DOHH2 (cell line): Measurements from ENCODE around the gene PPT2.

Experiments
- H3F3A ChIP-seq: fragments of 200-600 bp; sonication (generic), shearing (Covaris generic); 2 replicates; pipeline ENCODE4 v1.6.0; 2016; ENCODE audit warnings: antibody characterized with exemption, mild to moderate bottlenecking; ENCODE audit not compliant: control insufficient read depth, insufficient read depth
- H3K27ac ChIP-seq: fragments of 200-600 bp; sonication (generic); 2 replicates; pipeline ENCODE4 v1.5.1; 2014; ENCODE audit warnings: low read depth, mild to moderate bottlenecking, low read length, moderate library complexity
- H3K27me3 ChIP-seq: fragments of 200-600 bp; sonication (generic); 2 replicates; pipeline ENCODE4 v1.6.1; 2014; ENCODE audit warnings: mild to moderate bottlenecking, low read length, mixed read lengths; ENCODE audit not compliant: control insufficient read depth
- H3K36me3 ChIP-seq: fragments of 200-600 bp; sonication (generic); 2 replicates; pipeline ENCODE4 v1.6.1; 2014; ENCODE audit warnings: mild to moderate bottlenecking, low read length, moderate library complexity, mixed read lengths; ENCODE audit not compliant: control insufficient read depth
- H3K4me1 ChIP-seq: fragments of 200-600 bp; sonication (generic); 2 replicates; pipeline ENCODE4 v1.6.1; 2014; ENCODE audit warnings: mild to moderate bottlenecking, low read length, mixed read lengths; ENCODE audit not compliant: control insufficient read depth
- H3K4me2 ChIP-seq: fragments of 200-600 bp; sonication (generic); 2 replicates; pipeline ENCODE4 v1.6.0; 2014; ENCODE audit warnings: mild to moderate bottlenecking, low read length, moderate library complexity
- H3K4me3 ChIP-seq: fragments of 200-600 bp; sonication (generic); 2 replicates; pipeline ENCODE4 v1.5.1; 2014; ENCODE audit warnings: mild to moderate bottlenecking, low read length, mixed read lengths
- H3K79me2 ChIP-seq: fragments of 200-600 bp; sonication (generic); 2 replicates; pipeline ENCODE4 v1.6.1; 2014; ENCODE audit warnings: mild to moderate bottlenecking, low read length, mixed read lengths; ENCODE audit not compliant: control insufficient read depth
- H3K9me2 ChIP-seq: fragments of 200-600 bp; sonication (generic); replicated peaks from 2 replicates; pipeline ENCODE4 v1.6.1; 2014; ENCODE audit warnings: mild to moderate bottlenecking, low read length, mixed read lengths; ENCODE audit not compliant: control insufficient read depth
- H3K9me3 ChIP-seq: fragments of 200-600 bp; sonication (generic); 2 replicates; pipeline ENCODE4 v1.6.1; 2014; ENCODE audit warnings: antibody characterized with exemption, low read length, mixed read lengths; ENCODE audit not compliant: control insufficient read depth, insufficient read depth
- H4K20me1 ChIP-seq: fragments of 200-600 bp; sonication (generic); 2 replicates; pipeline ENCODE4 v1.6.0; 2014; ENCODE audit warnings: low read depth, mild to moderate bottlenecking, antibody characterized with exemption, low read length, moderate library complexity; ENCODE audit not compliant: control insufficient read depth, insufficient read depth
- EZH2phosphoT487 ChIP-seq: fragments of 200-600 bp; sonication (generic); IDR thresholded peaks from 2 replicates; pipeline ENCODE4 v1.6.1; 2017; ENCODE audit warnings: borderline replicate concordance, mild to moderate bottlenecking, antibody characterized with exemption, low read length, moderate library complexity, mixed read lengths
- TF ChIP-seq, protein P1 (sequence below): fragments of 200-600 bp; sonication (generic); IDR thresholded peaks from one replicate; pipeline ENCODE4 v1.5.1; 2014; ENCODE audit warnings: antibody characterized with exemption, mild to moderate bottlenecking, low read depth, low read length; ENCODE audit not compliant: poor library complexity, severe bottlenecking

The PPT2 gene

GRCh38 chr6:32175711-32176475 is 22.0 kb downstream of the PPT2 start, which contains the start of gene AGPAT1:
Gene AGPAT1, minus strand, starts transcription at chr6:32176084. Its CDS starts 4,588 bp downstream, at chr6:32171496.
- TF ChIP-seq EZH2phosphoT487: no peak
- TF ChIP-seq, protein P1, sequence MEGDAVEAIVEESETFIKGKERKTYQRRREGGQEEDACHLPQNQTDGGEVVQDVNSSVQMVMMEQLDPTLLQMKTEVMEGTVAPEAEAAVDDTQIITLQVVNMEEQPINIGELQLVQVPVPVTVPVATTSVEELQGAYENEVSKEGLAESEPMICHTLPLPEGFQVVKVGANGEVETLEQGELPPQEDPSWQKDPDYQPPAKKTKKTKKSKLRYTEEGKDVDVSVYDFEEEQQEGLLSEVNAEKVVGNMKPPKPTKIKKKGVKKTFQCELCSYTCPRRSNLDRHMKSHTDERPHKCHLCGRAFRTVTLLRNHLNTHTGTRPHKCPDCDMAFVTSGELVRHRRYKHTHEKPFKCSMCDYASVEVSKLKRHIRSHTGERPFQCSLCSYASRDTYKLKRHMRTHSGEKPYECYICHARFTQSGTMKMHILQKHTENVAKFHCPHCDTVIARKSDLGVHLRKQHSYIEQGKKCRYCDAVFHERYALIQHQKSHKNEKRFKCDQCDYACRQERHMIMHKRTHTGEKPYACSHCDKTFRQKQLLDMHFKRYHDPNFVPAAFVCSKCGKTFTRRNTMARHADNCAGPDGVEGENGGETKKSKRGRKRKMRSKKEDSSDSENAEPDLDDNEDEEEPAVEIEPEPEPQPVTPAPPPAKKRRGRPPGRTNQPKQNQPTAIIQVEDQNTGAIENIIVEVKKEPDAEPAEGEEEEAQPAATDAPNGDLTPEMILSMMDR: no peak
- H4K20me1 ChIP-seq: no peaks in the 10 kb centered on the region
- peak within 1 kb of the TSS; percentile 85 for H3K4me3 ChIP-seq
- H3K36me3 ChIP-seq: peaks cover 25% of the 10 kb centered on the region
- no peaks in the 10 kb centered on the region for H3K9me3 ChIP-seq
- H3K27ac ChIP-seq: peak within 1 kb of the TSS; percentile 94
- H3K9me2 ChIP-seq: no peaks in the 10 kb centered on the region
- H3K4me2 ChIP-seq: peak within 1 kb of the TSS; percentile 99
- no peaks in the 10 kb centered on the region for H3K27me3 ChIP-seq
- peaks cover 48% of the 10 kb centered on the region for H3K79me2 ChIP-seq
- peaks cover 15% of the 10 kb centered on the region for H3F3A ChIP-seq
- peaks cover 49% of the 10 kb centered on the region for H3K4me1 ChIP-seq

- Histone ChIP-seq H3K4me2 (peak overlapping the region; percentile 99), H3K27ac (peak overlapping the region; percentile 94), H3K4me3 (peak overlapping the region; percentile 85), H3K4me1 (peaks cover 49% of the 10 kb centered on the region), H3K27me3 (no peaks in the 10 kb centered on the region), H3F3A (peaks cover 15% of the 10 kb centered on the region), H4K20me1 (no peaks in the 10 kb centered on the region), H3K9me3 (no peaks in the 10 kb centered on the region), H3K79me2 (peaks cover 53% of the 10 kb centered on the region), H3K36me3 (peaks cover 29% of the 10 kb centered on the region), H3K9me2 (no peaks in the 10 kb centered on the region)
- no peak for TF ChIP-seq EZH2phosphoT487
- TF ChIP-seq, protein P1: no peak
These were observed 22.7 kb downstream of the PPT2 start for GRCh38 chr6:32176476-32177182.

- Histone ChIP-seq H3K27ac (peak overlapping the region; percentile 94), H3K4me1 (peaks cover 49% of the 10 kb centered on the region), H3K4me2 (peak overlapping the region; percentile 99)
These were observed 23.3 kb downstream of the PPT2 start for GRCh38 chr6:32177183-32177787.

More at GRCh38 chr6:32177183-32177787, 23.3 kb downstream of the PPT2 start:
- H3K79me2 ChIP-seq: peaks cover 53% of the 10 kb centered on the region
- H4K20me1 ChIP-seq: no peaks in the 10 kb centered on the region
- H3K9me2 ChIP-seq: no peaks in the 10 kb centered on the region
- peak overlapping the region; percentile 85 for H3K4me3 ChIP-seq
- peaks cover 29% of the 10 kb centered on the region for H3K36me3 ChIP-seq
- peaks cover 14% of the 10 kb centered on the region for H3F3A ChIP-seq
- TF ChIP-seq, protein P1: no peak
- no peak for TF ChIP-seq EZH2phosphoT487
- H3K27me3 ChIP-seq: no peaks in the 10 kb centered on the region
- H3K9me3 ChIP-seq: no peaks in the 10 kb centered on the region
